Measurements from ENCODE around the gene CDR2.
"Not testable (repeated sequence)": the region's sequence is repeated elsewhere in the genome, so short reads cannot be mapped to it uniquely, and the experiment has no call there.

CDR2 gene

DNA sequence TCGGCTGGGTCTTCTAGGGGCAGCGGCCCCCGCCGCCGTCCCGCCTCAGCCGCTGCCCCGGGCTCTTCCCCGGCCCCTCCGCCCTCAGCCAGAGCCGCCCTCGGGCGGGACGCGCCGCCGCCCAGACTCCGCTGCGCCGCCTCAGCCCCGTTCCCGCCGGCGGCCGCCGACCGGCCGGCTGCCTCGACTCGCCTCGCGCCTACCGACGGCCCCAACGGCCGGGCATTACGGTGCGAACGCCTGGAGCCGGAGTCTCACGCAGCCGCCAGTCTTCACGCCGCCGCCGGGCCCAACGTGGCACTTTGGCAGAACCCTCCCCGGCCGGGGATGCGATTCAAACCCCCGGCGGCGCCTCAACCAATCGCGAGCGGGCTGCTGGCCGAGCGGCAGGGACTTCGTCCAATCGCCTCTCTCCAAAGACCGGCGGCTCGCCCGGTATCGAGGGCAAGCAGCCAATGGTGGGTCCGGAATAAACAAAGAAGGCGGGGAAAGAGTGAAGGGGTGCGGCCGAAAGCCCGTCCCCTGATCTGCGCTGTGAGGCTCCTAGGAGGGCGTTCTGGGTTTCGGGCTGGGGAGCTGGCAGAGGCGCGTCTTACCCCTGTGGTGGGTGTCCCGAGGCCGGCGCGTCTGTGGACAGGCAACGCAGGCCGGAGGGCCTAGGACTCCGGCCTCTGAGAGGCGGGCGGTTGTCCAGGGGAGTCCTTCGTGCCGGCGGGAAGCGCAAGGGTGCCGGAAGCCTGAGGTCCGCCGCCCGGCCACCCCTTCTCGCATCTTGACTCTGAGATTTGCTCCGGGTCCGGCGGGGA is at the start of gene CDR2:
CDR2 (minus strand) TSS at position 309 of the 806 bp plus-strand sequence. CDS start 310 bp downstream, outside the sequence.
- FAIRE-seq: no peak
- no peak for TF ChIP-seq CTCF (IDR thresholded peaks at IDR 0.05; ENCODE audit: insufficient read depth, missing control alignments)

GRCh38 chr16:22423716-22424115 is 49.3 kb upstream of the CDR2 start:
- FAIRE-seq: no peak
- DNase-seq (ENCODE audit: insufficient read length, low spot score): no peak
- no peak for TF ChIP-seq CTCF (IDR thresholded peaks at IDR 0.05; ENCODE audit: insufficient read depth, missing control alignments)

More for the DNA sequence above, at the start of gene CDR2:
- peak; percentile 80 for DNase-seq (ENCODE audit: insufficient read length, low spot score)

DNA sequence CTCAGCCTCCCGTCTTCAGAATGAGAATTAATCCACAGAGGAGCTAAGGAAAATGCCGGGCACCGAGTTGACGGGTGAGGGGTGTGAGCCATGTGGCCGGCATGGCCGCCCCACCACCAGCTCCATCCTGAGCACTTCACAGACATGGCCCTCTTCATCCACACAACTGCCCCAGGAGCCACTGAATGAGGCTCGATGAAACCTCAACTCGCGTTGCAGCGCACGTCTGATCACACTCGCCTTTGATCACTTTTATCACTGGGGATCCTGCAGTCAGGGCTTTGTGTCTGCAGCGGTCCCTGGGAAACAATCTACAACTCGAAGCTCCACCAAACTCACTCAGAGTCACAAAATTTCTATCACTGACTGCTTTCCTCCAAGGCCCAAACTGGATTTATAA is 46.7 kb upstream of the CDR2 start:
- FAIRE-seq (no peak), DNase-seq (ENCODE audit: insufficient read length, low spot score) (no peak)
- TF ChIP-seq CTCF (IDR thresholded peaks at IDR 0.05; ENCODE audit: insufficient read depth, missing control alignments): no peak

GRCh38 chr16:22420606-22421135 is 46.3 kb upstream of the CDR2 start:
- FAIRE-seq (no peak), DNase-seq (ENCODE audit: insufficient read length, low spot score) (no peak)
- no peak for TF ChIP-seq CTCF (IDR thresholded peaks at IDR 0.05; ENCODE audit: insufficient read depth, missing control alignments)

- TF ChIP-seq CTCF (IDR thresholded peaks at IDR 0.05; ENCODE audit: insufficient read depth, missing control alignments): no peak
- FAIRE-seq: no peak
- DNase-seq (ENCODE audit: insufficient read length, low spot score): no peak
Measured at GRCh38 chr16:22419908-22420307, 45.5 kb upstream of the CDR2 start.

GRCh38 chr16:22418826-22419225 is 44.4 kb upstream of the CDR2 start:
- no peak for TF ChIP-seq CTCF (IDR thresholded peaks at IDR 0.05; ENCODE audit: insufficient read depth, missing control alignments)
- DNase-seq (ENCODE audit: insufficient read length, low spot score): no peak
- FAIRE-seq: no peak

GRCh38 chr16:22417798-22418197 is 43.4 kb upstream of the CDR2 start:
- DNase-seq (ENCODE audit: insufficient read length, low spot score); FAIRE-seq: not testable (repeated sequence)

Data from D721Med (cell line).